H7 (cell line): ENCODE data around the gene TNFSF8. TPM values are rescaled to one million over a fixed set of nuclear protein-coding genes. Genes with fewer than 3 reads are reported as not detected.
A peak's percentile ranks its signal among the peaks of the same experiment; 100 is the strongest.

Experiments
- DNase-seq: peaks from one replicate; pipeline ENCODE4 v3.0.0; 2012
- H3K27me3 ChIP-seq: 2 replicates; pipeline ENCODE4 v1.6.0; 2011; ENCODE audit warnings: mild to moderate bottlenecking, low read length; ENCODE audit not compliant: control insufficient read depth, insufficient read depth
- H3K36me3 ChIP-seq: replicated peaks from 2 replicates; pipeline ENCODE4 v1.5.1; 2011; ENCODE audit warnings: low read length; ENCODE audit not compliant: control insufficient read depth, insufficient read depth
- H3K4me3 ChIP-seq: 2 replicates; pipeline ENCODE4 v1.5.1; 2011; ENCODE audit warnings: low read depth, mild to moderate bottlenecking, control low read depth, low read length, moderate library complexity; ENCODE audit not compliant: insufficient read depth
- total RNA-seq: library from RNA; depleted of rRNA; stranded (reverse); fragments of >200 nt; shearing (Covaris generic); gene quantifications from 2 replicates; pipeline ENCODE4 v1.2.3, GENCODE V29; 2014

The TNFSF8 gene
- total RNA-seq, 1 experiment from 2014 or later = not detected

GRCh38 chr9:114924327-114924726 is 6.1 kb downstream of the TNFSF8 start:
- no peak for DNase-seq
- no peak overlapping the region for H3K4me3 ChIP-seq
- peaks cover 81% of the 10 kb centered on the region for H3K27me3 ChIP-seq
- no peaks in the 10 kb centered on the region for H3K36me3 ChIP-seq

GRCh38 chr9:114923918-114924317 is 6.5 kb downstream of the TNFSF8 start:
- Histone ChIP-seq H3K4me3 (no peak overlapping the region), H3K27me3 (peaks cover 77% of the 10 kb centered on the region), H3K36me3 (no peaks in the 10 kb centered on the region)
- no peak for DNase-seq

GRCh38 chr9:114921171-114921570 is 9.2 kb downstream of the TNFSF8 start:
- Histone ChIP-seq H3K4me3 (no peak overlapping the region), H3K27me3 (peaks cover 66% of the 10 kb centered on the region), H3K36me3 (no peaks in the 10 kb centered on the region)
- DNase-seq = no peak

DNA sequence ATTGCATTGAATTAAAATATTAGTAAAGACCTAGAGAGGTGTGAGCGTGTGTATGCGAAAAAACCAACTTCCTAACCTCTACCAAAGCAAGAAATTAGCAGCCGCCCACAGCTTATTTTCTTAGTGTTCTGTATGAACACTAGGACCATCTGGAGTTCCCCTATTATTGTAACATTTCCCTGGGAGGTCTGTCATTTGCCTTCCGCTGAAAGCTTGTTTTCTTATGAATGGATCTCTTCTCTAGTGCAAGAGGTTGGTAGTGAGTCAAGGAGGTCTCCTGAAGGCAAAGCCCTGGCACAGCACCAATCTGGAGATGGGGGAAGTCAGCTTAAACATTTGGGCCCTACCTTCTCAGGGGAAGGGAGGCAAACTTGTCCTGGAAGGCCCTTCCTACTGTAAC is 10.8 kb downstream of the TNFSF8 start:
- no peak for DNase-seq
- Histone ChIP-seq H3K36me3 (no peaks in the 10 kb centered on the region), H3K27me3 (peaks cover 57% of the 10 kb centered on the region), H3K4me3 (no peak overlapping the region)

GRCh38 chr9:114916481-114916880 is 13.9 kb downstream of the TNFSF8 start:
- Histone ChIP-seq H3K36me3 (no peaks in the 10 kb centered on the region), H3K4me3 (no peak overlapping the region), H3K27me3 (peaks cover 33% of the 10 kb centered on the region)
- DNase-seq = no peak

DNA sequence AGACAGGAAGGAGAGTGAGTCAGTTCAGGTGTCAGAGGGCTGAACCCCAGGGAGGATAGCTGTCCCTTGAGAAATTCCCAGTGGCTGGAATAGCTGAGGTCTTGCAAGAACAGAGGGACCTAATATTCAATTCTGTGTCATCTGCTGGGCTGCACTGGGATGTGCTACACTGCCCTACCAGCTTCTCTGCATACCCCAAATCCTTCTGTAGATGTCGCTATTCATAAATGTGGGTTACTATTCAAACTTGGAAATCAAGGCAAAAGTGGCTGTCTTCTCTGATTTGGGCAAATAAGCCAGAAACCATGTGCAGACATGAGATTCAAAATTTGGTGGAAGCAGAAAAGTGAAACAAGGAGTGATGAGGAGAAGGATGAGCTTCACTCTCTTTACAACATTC is 16.3 kb downstream of the TNFSF8 start:
- H3K36me3 ChIP-seq = no peaks in the 10 kb centered on the region
- no peak for DNase-seq
- H3K27me3 ChIP-seq = peaks cover 20% of the 10 kb centered on the region
- H3K4me3 ChIP-seq = no peak overlapping the region

DNA sequence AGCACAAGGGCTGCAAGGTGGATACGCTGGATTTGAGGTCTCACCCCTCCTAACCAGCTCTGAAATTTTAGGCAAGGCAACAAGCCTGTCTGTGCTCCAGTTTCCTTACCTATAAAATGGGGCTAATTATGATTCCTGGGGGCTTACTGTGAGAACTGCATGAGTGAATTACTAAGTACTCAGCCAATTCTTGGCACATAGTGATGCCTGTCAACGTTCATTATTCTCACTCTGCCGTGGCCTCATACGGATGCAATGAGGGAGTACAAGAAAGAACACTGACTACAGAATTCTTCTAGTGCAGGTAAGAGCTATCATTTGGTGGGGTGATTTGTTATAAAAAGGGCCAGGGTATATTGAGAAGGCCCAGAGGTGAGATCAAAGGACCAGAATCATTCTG is 16.7 kb downstream of the TNFSF8 start:
- no peak overlapping the region for H3K4me3 ChIP-seq
- H3K36me3 ChIP-seq = no peaks in the 10 kb centered on the region
- H3K27me3 ChIP-seq = peaks cover 20% of the 10 kb centered on the region
- DNase-seq = no peak

DNA sequence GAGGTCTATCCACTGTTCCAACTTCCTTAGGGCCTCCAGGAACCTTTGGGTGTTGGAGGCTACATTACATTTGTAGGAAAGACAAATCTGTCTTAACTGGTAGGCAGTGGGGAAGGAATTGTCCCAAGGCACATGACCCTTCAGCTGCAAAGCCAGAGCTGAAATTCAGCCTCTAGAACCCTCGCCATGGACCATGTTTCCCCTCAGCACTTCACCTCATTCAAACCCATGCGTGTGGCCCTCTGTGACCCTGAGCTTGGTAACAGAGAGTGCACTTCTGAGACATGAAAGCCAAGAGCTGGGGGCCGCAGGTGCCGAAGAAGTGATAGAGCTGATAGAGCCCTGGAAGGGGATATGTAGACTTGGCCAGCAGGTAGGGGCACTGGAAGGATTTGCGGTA is 17.2 kb downstream of the TNFSF8 start:
- Histone ChIP-seq H3K36me3 (no peaks in the 10 kb centered on the region), H3K27me3 (peaks cover 20% of the 10 kb centered on the region), H3K4me3 (no peak overlapping the region)
- no peak for DNase-seq

- no peak overlapping the region for H3K4me3 ChIP-seq
- peak; percentile 18 for DNase-seq
- H3K27me3 ChIP-seq = peaks cover 6% of the 10 kb centered on the region
- no peaks in the 10 kb centered on the region for H3K36me3 ChIP-seq
Measured at GRCh38 chr9:114911167-114911821, 19.1 kb downstream of the TNFSF8 start.

DNA sequence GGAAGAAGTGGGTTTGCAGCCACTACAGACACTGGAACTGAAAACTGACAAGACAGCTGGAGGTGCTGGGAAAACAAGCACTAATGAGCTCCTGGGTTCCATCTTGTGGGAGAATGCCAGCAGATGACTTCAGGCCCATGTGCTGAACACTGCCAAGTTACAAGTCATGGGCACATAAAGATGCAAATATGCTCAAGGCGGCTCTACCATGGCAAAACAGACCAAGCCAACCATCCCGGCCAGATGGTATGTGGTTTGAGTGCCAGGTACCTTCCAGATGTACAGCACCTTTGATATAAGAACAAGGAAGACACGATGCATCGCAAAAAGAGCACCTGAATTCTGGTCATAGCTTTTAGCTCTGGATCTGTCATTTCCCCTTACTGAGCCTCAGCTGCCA is 19.9 kb downstream of the TNFSF8 start:
- H3K4me3 ChIP-seq = no peak overlapping the region
- H3K36me3 ChIP-seq = no peaks in the 10 kb centered on the region
- no peak for DNase-seq
- H3K27me3 ChIP-seq = peaks cover 6% of the 10 kb centered on the region; the same call in 1 of the 2 replicates

DNA sequence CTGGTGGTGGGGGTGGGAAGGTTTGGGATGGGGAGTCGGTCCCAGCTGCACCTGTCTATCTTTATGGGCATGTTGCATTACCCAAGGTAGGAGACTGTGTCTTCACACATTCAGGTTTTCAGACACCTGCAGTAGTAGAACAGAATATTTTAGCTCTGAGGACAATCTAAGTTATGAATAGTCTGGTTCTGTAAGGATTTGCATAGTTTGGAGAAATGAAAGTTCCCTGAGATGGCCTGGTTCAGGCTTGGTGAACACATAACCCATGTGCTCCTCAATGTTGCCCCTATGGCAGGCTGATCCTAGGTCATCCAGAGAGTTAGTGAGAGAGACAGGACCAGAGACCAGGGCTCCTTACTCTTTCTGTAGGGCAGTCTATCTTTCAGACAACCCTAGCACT is 20.7 kb downstream of the TNFSF8 start:
- H3K4me3 ChIP-seq = no peak overlapping the region
- H3K36me3 ChIP-seq = no peaks in the 10 kb centered on the region
- H3K27me3 ChIP-seq = peaks cover 6% of the 10 kb centered on the region; the same call in 1 of the 2 replicates
- no peak for DNase-seq

GRCh38 chr9:114908805-114909448 is 21.5 kb downstream of the TNFSF8 start:
- DNase-seq = no peak
- H3K27me3 ChIP-seq = peaks cover 4% of the 10 kb centered on the region; the same call in 1 of the 2 replicates
- H3K36me3 ChIP-seq = no peaks in the 10 kb centered on the region

DNA sequence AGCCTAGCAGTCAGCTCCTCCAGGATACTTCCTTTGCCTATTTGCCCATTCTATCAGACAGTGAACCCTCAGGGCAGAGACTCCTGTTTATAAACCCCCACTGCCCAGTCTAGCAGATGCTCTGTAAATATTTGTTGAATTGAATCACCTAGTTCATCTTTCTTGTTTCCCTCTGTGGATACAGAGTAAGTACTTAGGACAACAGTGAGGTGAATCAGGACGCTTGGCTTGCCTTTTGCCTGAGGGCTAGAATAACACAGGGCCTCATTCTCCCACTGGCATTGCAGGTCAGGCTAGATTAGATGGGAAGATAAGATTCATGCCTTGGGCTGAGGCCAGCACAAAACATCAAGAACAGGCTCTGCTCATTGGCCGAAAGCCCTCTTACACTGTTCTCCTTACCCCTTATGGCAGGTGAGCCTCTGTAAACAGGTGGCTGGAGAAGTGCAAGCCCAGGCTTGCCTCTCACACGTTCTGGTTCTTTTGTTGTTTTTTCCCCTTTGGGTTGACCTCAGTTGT is 22.2 kb downstream of the TNFSF8 start:
- DNase-seq = no peak

More at GRCh38 chr9:114908805-114909448, 21.5 kb downstream of the TNFSF8 start:
- H3K4me3 ChIP-seq = no peak overlapping the region

GRCh38 chr9:114906922-114907571 is 23.3 kb downstream of the TNFSF8 start:
- Histone ChIP-seq H3K36me3 (no peaks in the 10 kb centered on the region), H3K27me3 (peaks cover 1% of the 10 kb centered on the region; the same call in 1 of the 2 replicates), H3K4me3 (no peak overlapping the region)
- DNase-seq = peak; percentile 40

More for the DNA sequence above, 22.2 kb downstream of the TNFSF8 start:
- peaks cover 1% of the 10 kb centered on the region; the same call in 1 of the 2 replicates for H3K27me3 ChIP-seq
- H3K4me3 ChIP-seq = no peak overlapping the region
- no peaks in the 10 kb centered on the region for H3K36me3 ChIP-seq
